HG03442 (cell line): ENCODE measurements around the gene PGM5.

ENCODE experiments used
- ATAC-seq: cut with Tn5 transposase; IDR thresholded peaks from one replicate; pipeline ENCODE4 v1.9.1; 2021; ENCODE audit warnings: mild to moderate bottlenecking, moderate library complexity; ENCODE audit not compliant: unreplicated experiment

The PGM5 gene

DNA sequence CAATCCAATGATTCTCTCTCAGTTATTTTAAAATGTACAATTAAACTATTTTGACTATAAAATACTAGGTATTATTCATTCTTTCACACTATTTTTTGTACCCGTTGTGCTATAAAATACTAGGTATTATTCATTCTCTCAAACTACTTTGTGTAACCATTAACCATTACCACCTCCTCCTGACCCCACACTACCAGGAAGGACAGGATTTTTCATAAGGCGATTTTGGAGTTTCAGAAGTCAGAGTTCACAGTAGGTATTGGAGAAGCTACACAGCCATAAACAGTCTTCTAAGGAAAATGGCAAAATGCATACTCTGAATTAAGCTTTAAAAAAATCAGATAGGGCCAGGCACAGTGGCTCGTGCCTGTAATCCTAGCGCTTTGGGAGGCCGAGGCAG is 219.4 kb downstream of the PGM5 start:
- no peak for ATAC-seq

- peak; percentile 82 for ATAC-seq
Observed at GRCh38 chr9:68577774-68578591, 221.6 kb downstream of the PGM5 start.
